Stimulated activated naive CD8-positive, alpha-beta T cell treated with anti-CD3 and anti-CD28 coated beads, Interleukin-15, Interleukin-2, amounts not matched to agents 100 ng/mL and 50 ng/mL, for 24 hours (primary cell): ENCODE data around the gene COX18.
A peak's percentile ranks its signal among the peaks of the same experiment; 100 is the strongest.

Source experiments
- H3K27ac Mint-ChIP-seq: one replicate; pipeline ENCODE4 v1.8.0; 2021; ENCODE audit warnings: mild to moderate bottlenecking, mixed read lengths
- H3K27me3 Mint-ChIP-seq: one replicate; pipeline ENCODE4 v1.8.0; 2021; ENCODE audit warnings: mixed read lengths
- H3K36me3 Mint-ChIP-seq: one replicate; pipeline ENCODE4 v1.8.0; 2021; ENCODE audit warnings: low read depth, mixed read lengths
- H3K4me1 Mint-ChIP-seq: one replicate; pipeline ENCODE4 v1.8.0; 2021; ENCODE audit warnings: low read depth, mixed read lengths
- H3K4me3 Mint-ChIP-seq: one replicate; pipeline ENCODE4 v1.8.0; 2021; ENCODE audit warnings: mild to moderate bottlenecking, mixed read lengths
- H3K9me3 Mint-ChIP-seq: one replicate; pipeline ENCODE4 v1.8.0; 2021; ENCODE audit warnings: mixed read lengths

Gene COX18

GRCh38 chr4:73069338-73070073 is at the start of gene COX18:
TSS of gene COX18 (minus strand) at chr4:73069716. CDS start at chr4:73069649, 67 bp downstream.
- Mint-ChIP-seq H3K4me3 (peak within 1 kb of the TSS; percentile 90), H3K9me3 (no peaks in the 10 kb centered on the region), H3K36me3 (peaks cover 30% of the 10 kb centered on the region), H3K27me3 (no peaks in the 10 kb centered on the region), H3K4me1 (peaks cover 54% of the 10 kb centered on the region), H3K27ac (peak within 1 kb of the TSS; percentile 98)

- peaks cover 41% of the 10 kb centered on the region for H3K36me3 Mint-ChIP-seq
- no peaks in the 10 kb centered on the region for H3K9me3 Mint-ChIP-seq
- H3K27me3 Mint-ChIP-seq: no peaks in the 10 kb centered on the region
- H3K27ac Mint-ChIP-seq: no peak overlapping the region
- no peak overlapping the region for H3K4me3 Mint-ChIP-seq
- peaks cover 13% of the 10 kb centered on the region for H3K4me1 Mint-ChIP-seq
Measured at GRCh38 chr4:73109493-73109892, 40.0 kb upstream of the COX18 start.

GRCh38 chr4:73104695-73105094 is 35.2 kb upstream of the COX18 start:
- H3K4me3 Mint-ChIP-seq: no peak overlapping the region
- peaks cover 44% of the 10 kb centered on the region for H3K36me3 Mint-ChIP-seq
- no peaks in the 10 kb centered on the region for H3K27me3 Mint-ChIP-seq
- peak overlapping the region; percentile 57 for H3K27ac Mint-ChIP-seq
- H3K9me3 Mint-ChIP-seq: no peaks in the 10 kb centered on the region
- H3K4me1 Mint-ChIP-seq: peaks cover 21% of the 10 kb centered on the region

GRCh38 chr4:73103799-73104503 is 34.4 kb upstream of the COX18 start:
- Mint-ChIP-seq H3K36me3 (peaks cover 50% of the 10 kb centered on the region), H3K4me3 (peak overlapping the region; percentile 42), H3K27ac (peak overlapping the region; percentile 57), H3K27me3 (no peaks in the 10 kb centered on the region), H3K4me1 (peaks cover 21% of the 10 kb centered on the region), H3K9me3 (no peaks in the 10 kb centered on the region)

GRCh38 chr4:73099143-73099542 is 29.6 kb upstream of the COX18 start:
- H3K36me3 Mint-ChIP-seq: peaks cover 50% of the 10 kb centered on the region
- no peaks in the 10 kb centered on the region for H3K9me3 Mint-ChIP-seq
- H3K4me1 Mint-ChIP-seq: peaks cover 5% of the 10 kb centered on the region
- peak overlapping the region; percentile 68 for H3K27ac Mint-ChIP-seq
- no peaks in the 10 kb centered on the region for H3K27me3 Mint-ChIP-seq
- no peak overlapping the region for H3K4me3 Mint-ChIP-seq

- H3K27ac Mint-ChIP-seq: no peak overlapping the region
- no peaks in the 10 kb centered on the region for H3K9me3 Mint-ChIP-seq
- peaks cover 52% of the 10 kb centered on the region for H3K36me3 Mint-ChIP-seq
- no peaks in the 10 kb centered on the region for H3K27me3 Mint-ChIP-seq
- no peak overlapping the region for H3K4me3 Mint-ChIP-seq
- H3K4me1 Mint-ChIP-seq: peaks cover under 1% of the 10 kb centered on the region
Measured at GRCh38 chr4:73098713-73099112, 29.2 kb upstream of the COX18 start.

GRCh38 chr4:73098016-73098415 is 28.5 kb upstream of the COX18 start:
- Mint-ChIP-seq H3K4me1 (no peaks in the 10 kb centered on the region), H3K27ac (no peak overlapping the region), H3K36me3 (peaks cover 52% of the 10 kb centered on the region), H3K9me3 (no peaks in the 10 kb centered on the region), H3K4me3 (no peak overlapping the region), H3K27me3 (no peaks in the 10 kb centered on the region)

GRCh38 chr4:73092868-73093267 is 23.4 kb upstream of the COX18 start:
- Mint-ChIP-seq H3K27ac (no peak overlapping the region), H3K27me3 (no peaks in the 10 kb centered on the region), H3K9me3 (no peaks in the 10 kb centered on the region), H3K4me3 (no peak overlapping the region), H3K4me1 (peaks cover 5% of the 10 kb centered on the region), H3K36me3 (peaks cover 49% of the 10 kb centered on the region)

- Mint-ChIP-seq H3K27me3 (no peaks in the 10 kb centered on the region), H3K9me3 (no peaks in the 10 kb centered on the region), H3K36me3 (peaks cover 48% of the 10 kb centered on the region), H3K4me3 (no peak overlapping the region), H3K4me1 (peaks cover 17% of the 10 kb centered on the region), H3K27ac (no peak overlapping the region)
Measured at GRCh38 chr4:73090738-73091137, 21.2 kb upstream of the COX18 start.

- Mint-ChIP-seq H3K27ac (peak overlapping the region; percentile 24), H3K4me1 (peaks cover 17% of the 10 kb centered on the region), H3K36me3 (peaks cover 66% of the 10 kb centered on the region), H3K9me3 (no peaks in the 10 kb centered on the region), H3K27me3 (no peaks in the 10 kb centered on the region), H3K4me3 (no peak overlapping the region)
Measured at GRCh38 chr4:73087871-73088270, 18.4 kb upstream of the COX18 start.

GRCh38 chr4:73086095-73086868 is 16.8 kb upstream of the COX18 start:
- H3K4me1 Mint-ChIP-seq: peaks cover 17% of the 10 kb centered on the region
- H3K36me3 Mint-ChIP-seq: peaks cover 68% of the 10 kb centered on the region
- H3K27ac Mint-ChIP-seq: no peak overlapping the region
- H3K27me3 Mint-ChIP-seq: no peaks in the 10 kb centered on the region
- H3K9me3 Mint-ChIP-seq: no peaks in the 10 kb centered on the region
- peak overlapping the region; percentile 41 for H3K4me3 Mint-ChIP-seq

- Mint-ChIP-seq H3K27ac (peak overlapping the region; percentile 65), H3K4me1 (peaks cover 9% of the 10 kb centered on the region), H3K4me3 (no peak overlapping the region), H3K9me3 (no peaks in the 10 kb centered on the region), H3K27me3 (no peaks in the 10 kb centered on the region), H3K36me3 (peaks cover 72% of the 10 kb centered on the region)
Measured at GRCh38 chr4:73080789-73081188, 11.3 kb upstream of the COX18 start.

- H3K4me1 Mint-ChIP-seq: peaks cover 11% of the 10 kb centered on the region
- no peaks in the 10 kb centered on the region for H3K27me3 Mint-ChIP-seq
- no peak overlapping the region for H3K4me3 Mint-ChIP-seq
- no peak overlapping the region for H3K27ac Mint-ChIP-seq
- H3K36me3 Mint-ChIP-seq: peaks cover 49% of the 10 kb centered on the region
- H3K9me3 Mint-ChIP-seq: no peaks in the 10 kb centered on the region
Measured at GRCh38 chr4:73075832-73076231, 6.3 kb upstream of the COX18 start.

GRCh38 chr4:73070074-73070390 is 516 bp upstream of the COX18 start:
- Mint-ChIP-seq H3K4me1 (peaks cover 51% of the 10 kb centered on the region), H3K27ac (peak overlapping the region; percentile 98), H3K9me3 (no peaks in the 10 kb centered on the region), H3K27me3 (no peaks in the 10 kb centered on the region), H3K36me3 (peaks cover 30% of the 10 kb centered on the region), H3K4me3 (peak overlapping the region; percentile 90)
